Hematopoietic multipotent progenitor cell treated with erythropoietin and hydrocortisone succinate and interleukin-3 and kit ligand, for 6 days (in vitro differentiated cells): ENCODE data around the gene CCDC88C.
A peak's percentile ranks its signal among the peaks of the same experiment; 100 is the strongest.

Experiments used
- DNase-seq: peaks from one replicate; pipeline ENCODE4 v3.0.0-alpha.2; 2015

The CCDC88C gene

DNA sequence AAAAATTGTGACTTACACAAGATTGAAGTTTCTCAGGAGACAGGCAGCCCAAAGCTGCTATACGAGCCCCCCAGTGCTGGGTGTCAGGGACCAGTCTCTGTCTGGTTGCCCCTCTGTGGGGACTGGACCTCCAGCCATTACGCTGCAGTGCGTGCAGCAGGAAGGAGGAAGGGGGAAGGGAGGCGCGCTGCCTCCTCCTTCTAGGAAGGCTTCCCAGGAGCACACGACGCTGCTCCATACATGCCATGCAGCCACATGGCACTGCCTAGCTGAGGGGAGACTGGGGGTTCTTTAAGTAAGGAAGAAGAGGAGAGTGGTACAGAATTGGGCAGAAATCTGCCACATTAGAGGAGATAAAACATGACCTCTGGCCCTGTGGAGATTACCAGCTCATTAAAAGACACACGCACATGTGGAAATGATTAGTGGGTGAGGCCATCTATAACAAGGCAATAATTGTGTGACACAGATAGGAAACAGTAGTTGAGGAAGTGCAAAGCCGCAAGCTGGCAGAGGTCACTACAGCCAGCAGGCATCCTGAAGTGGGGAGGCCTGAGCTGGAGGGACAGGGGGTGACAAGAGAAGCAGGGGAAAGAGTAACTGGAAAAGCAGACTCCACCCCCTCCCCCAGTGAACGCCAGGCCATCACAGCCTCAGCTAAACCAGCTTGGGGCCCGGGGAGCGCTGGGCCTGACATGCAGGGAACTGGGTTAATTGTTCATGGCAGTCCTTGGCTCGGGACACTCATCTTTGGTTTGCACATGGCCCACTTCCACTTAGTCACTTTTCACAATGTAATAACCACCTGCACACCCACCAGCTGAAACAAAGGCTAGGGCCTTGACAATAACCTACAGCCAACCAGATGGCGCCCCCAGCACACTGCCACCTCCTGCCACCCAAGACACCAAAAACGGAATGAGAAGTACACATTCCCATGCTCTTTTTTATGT is 39.6 kb downstream of the CCDC88C start:
- DNase-seq, result peak; percentile 75

DNA sequence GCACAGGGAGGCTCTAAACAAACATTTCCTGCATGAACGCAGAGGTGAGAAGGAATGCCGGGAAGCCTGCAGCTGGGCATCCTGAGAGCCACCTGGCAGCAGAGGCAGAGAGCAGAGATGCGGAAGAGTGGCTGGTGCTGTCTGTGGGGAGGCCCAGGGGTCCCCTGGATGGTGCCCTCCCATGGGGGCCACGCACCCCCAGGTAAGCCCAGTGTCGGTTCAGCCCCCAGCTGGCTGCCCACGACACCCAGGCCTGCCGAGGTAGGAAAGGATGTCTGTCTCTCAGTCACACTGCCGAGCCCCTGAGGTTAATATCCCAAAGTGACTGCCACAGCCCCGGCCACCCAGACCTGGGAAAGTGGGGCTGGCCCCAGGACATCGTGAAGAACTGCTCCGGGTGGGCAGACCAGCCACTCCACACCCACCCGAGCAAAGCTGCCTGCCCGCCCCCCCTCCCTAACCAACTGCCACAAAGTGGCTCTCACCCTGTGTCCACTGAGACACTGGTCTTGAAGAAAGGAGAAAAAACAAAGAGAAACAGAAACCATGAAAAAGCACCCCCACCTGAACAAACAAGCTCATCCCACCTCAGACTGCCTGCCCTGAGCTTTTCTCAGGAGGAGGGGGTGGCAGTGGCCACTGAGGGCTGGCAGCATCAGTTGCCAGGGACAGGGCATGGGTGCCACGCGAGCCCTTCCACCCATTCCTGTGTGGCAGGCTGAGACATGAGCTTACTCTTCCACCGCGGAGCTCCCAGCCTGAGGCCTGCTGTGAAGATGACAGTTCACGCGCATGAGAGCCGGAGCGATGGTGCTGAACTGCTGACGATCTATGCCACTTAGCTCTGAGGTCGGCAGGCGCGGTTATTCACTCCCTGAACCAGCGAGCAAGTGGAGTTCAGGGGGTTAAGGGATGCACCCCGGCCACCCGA is 40.8 kb downstream of the CCDC88C start:
- DNase-seq, result no peak

DNA sequence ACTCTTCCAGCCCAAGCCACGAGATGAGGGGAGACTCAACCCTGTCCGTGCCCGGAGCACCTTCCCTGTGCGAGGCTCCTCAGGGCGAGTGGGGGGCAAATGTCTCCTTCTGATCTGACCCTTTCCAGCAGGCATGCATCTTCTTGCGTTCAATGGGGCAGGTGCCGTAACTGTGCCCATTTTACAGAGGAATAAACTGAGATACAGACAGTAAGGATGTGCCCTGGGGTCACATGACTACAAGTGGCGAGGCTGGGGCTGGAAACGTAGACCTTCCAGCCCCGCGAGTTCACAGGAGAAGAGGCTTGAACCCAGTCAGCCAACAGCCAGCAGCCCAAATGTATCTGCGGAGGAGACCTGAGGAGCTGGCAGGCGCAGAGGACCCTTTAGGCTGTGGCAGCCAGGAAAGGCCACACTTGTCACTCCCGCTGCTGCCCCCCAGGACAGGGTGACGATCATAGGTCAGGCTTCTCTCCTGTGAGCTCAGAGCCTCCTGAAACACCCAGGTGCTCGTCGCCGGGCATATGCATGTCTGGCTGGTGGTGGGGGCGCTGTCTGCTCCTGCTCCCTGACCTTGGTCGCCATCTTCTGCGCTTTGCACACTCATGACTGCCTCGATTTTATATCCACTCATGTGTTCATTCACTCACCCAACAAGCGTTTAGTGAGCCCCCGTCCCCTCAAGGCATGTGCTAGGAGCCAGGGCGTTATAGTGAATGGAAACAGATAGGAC is 41.7 kb downstream of the CCDC88C start:
- DNase-seq, result no peak

DNA sequence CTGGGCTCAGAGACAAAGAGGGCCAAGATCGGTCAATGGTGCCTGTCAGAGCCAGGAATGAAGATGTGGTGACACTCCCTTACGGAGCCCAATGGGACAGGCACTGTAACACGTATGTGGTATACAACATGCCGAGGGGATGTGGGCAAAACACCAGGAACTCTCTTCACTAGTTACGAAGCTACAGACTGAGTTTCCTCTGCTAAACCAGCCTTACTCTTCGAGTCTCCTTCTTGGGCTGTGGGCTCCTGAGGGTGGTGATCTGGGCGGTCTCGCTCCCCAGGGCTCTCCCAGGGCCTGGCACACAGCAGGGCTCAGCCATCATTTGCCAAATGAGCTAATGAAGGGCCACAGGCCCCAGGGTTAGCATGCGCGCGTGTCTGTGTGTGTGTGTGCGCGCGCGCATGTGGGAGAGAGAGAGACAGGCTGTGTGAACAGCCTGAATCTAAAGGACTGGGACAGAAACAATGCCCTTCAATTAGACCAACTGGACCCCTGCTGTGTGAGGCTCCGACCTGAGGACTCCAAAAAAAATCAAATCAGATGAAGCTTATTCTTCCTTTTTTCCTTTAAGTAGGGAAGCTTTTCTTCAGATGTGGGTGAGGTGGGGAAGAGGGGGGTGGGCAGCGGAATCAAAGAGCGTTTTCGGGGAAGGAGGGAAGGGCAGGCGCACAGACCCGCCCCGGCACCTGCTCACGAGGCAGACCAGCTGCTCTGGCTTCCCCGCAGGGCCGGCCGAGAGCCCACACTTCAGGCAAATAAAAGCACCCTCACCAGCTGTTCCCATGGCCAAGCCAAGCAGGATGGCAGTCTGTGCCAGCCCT is 42.5 kb downstream of the CCDC88C start:
- no peak for DNase-seq

DNA sequence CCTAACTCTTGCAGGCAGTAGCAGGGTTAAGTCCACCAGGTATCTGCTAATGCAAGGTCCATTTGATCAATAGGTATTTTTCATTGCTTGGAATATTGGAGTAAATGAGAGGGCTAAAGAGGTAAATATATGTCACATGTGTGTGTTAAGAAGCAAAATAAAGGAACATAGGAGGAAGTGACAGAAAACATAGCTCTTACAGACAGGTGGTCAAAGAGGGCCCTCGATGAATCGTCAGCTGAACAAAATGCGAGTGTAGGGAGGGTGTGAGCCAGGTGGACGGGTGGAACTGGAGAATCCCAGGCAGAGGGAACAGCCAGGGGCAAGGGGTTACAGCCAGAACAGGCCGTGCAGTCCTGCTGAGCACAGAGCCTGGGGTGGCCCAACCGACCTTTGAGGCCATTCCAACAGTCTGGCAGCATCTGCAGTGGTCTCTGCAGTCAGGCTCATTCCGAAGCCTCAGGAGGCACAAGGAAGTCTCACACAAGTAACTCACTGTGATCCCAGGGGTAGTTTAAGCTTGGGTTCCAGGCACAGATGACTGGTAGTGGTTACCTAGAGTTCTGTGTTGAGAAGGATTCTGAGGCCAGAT is 43.2 kb downstream of the CCDC88C start:
- DNase-seq, result no peak

DNA sequence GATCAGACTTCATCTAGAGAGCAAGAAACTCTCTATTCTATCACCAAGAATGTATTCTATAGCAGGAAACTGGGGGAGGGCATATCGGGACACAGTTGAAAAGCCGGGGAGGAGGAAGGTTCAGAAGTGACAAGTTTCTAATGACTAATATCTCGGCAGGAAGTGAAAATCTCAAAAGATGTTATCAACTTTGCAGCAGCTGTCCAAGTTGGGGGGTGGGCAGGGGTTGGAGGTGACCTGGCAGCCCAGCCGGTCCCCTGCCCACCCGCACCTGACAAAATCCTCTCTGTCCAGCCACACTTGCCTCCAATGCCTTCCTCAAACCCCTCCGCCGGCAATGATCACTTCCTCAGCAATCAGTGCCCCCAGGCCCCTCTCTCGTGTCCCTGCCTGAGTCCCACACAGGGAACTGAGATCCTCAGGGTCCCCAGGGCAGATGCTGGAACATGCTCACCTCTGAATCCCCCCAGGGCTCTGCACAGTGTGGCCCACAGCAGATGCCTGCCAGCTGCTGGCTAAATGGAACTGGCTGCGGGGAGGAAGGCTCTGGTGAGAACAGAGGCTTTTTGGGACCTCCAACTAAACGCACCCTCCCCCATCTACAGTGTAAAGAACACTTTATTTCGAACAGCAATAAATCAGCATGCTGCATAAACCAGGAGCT is 43.9 kb downstream of the CCDC88C start:
- DNase-seq, result peak; percentile 51

DNA sequence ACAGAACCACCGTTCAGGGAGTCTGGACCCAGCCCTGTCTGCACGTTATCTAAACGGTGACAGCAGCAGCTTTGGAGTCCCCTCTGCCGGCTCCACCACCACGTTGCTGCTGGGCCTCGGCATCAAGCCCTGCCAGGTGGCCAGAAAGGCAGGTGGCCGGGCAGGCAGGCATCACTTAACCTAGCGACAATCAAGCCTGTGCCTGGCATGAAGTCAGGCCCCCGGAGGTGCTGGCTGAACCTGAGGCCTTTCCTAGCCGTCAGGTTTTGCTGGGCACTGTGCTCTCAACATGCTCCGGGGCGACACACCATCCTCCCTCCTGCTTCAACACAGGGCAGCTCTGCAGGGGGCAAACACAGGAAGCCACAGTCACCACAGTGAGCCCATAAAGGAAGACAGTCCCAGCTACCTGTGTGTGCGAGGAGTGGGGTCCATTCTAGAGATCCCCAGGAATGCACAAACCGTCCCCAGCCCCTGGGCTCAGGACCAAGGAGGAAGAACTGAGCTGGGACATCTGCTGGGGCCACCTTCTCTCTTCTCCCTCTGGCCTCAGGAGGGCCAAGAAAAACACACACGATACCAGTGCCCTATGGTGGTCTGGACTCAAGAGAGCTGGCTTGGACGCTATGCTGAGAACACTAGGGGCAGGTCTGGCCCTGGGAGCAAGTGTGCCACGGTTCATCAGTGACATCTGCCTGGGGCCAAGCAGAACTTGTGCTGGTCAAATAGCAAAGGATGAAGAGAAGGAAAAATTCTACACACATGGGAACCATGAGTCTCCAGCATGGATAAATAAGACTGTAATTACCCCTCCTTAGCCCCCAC is 44.7 kb downstream of the CCDC88C start:
- peak; percentile 86 for DNase-seq

DNA sequence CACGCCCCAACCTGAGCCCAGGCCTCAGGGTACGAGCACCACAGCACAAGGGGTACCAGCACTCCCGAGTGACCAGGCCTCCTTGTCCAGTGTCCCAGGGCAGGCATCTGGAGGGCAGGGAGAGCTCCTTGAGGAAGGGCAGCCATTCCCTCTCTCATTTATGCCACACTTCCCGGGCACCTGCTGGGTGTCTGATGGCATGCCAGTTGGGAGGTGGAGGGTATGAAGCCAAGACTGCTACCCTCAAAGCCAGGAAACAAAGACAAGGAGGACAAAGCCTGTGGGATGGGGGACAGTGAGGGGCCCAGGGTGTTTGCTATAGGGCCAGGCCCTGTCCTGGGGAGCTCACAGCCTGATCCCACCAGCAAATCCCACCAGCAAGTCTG is 45.6 kb downstream of the CCDC88C start:
- no peak for DNase-seq

DNA sequence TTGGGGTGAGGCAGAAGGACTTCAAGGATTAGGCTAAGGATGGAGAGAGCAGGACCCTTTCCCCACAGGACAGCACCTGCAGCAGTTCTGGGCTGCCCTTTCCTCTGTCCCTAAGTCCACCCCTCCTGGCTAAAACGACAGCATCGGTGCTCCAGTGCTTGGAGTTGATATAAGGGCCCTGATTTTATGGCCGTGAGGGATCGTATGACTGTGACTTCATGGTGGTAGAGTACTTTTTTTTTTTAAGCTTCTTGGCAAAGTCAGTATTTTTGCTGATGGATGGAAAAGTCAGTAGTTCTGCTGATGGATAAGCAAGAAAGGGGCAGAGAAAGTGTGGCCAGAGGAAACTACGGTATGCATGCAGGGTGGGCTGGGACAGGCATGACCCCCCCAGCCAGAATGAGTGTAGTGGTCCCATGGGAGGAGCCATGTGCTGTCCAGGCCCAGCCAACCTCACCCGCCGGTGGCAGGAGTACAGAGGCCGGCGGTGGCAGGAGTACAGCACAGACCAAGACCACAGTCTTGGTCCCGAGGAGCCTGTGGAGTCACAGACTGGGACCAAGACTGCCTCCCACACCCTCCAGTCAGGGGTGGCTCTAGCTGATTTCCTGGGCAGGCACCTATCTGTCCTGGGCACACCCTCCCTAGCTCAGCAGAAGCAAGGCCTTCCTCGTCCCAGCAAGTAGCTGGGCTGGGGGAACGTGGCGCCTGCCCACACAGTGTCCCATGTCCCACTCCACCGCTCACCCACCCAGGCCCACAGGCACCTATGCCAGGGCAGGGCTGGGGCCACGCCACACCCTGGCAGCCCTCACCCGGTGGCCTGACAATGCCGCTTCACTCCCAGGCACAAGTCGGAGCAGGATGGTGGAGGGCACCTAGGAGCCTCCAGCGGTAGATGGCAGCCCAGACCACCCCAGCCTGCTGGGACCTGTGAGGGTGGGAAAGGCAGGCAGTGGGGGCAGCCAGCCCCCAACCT is 46.3 kb downstream of the CCDC88C start:
- DNase-seq, result peak; percentile 90

DNA sequence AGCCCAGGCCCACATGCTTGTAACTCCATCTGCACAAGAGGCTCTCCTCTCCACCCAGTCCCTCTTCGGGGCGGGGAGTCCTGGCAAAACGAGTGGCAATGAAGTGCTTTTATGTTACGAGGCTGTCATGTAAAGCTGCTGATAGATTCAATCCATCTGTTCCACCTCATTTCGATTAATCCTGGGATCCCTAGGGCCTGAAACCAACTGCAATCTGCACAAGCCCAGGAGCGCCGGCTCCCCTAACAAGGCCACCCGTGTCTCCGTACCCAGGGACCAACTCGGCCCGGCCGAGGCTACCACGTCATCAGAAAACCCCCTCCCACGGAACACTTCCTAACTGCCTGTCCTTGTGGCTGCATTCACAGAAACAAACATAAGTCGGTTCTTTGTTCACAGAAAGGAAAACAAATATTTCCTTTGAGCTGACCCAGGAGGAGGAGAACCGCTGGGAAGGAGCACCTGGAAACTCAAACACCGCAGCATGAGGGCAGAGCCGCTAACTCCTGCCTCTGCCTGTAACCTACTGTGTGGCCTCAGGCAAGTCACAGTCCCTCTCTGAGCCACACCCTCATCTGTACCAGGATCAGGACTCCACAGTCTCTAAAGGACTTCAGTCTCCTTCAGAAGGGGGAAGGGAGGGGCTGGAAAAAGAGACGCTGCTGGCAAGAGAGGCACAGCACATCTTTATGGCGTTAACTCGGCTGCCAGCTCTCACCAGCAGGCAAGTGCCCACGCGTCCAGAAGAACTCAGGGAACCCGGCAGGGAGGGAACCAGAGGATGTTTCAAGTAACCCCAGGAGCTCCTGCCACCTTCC is 47.8 kb downstream of the CCDC88C start:
- peak; percentile 50 for DNase-seq

DNA sequence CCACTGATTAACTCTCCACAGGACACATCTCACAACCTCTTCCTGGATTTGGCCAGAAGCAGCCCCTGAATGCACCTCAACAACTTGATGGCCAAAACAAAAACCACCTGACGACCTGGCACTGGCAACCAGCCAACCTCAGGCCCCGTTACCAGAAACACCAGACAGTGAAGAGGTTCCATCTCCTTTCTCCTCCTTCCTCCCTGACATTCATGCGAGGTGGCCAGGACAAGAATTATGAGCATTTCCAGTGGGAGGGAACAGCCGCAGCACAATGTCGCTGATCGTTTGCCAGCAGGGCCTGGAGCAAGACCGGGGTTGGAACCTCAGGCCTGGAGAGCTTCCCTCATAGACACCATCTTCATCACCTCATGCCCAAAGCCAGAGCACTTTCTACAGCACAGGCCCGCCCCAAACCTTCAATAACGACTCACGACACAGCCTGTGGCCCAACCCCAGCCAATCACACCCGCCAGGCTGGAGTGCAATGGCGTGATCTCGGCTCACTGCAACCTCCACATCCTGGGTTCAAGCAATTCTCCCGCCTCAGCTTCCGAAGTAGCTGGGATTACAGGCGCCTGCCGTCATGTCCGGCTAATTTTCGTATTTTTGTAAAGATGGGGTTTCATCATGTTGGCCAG is 48.7 kb downstream of the CCDC88C start:
- DNase-seq, result no peak

DNA sequence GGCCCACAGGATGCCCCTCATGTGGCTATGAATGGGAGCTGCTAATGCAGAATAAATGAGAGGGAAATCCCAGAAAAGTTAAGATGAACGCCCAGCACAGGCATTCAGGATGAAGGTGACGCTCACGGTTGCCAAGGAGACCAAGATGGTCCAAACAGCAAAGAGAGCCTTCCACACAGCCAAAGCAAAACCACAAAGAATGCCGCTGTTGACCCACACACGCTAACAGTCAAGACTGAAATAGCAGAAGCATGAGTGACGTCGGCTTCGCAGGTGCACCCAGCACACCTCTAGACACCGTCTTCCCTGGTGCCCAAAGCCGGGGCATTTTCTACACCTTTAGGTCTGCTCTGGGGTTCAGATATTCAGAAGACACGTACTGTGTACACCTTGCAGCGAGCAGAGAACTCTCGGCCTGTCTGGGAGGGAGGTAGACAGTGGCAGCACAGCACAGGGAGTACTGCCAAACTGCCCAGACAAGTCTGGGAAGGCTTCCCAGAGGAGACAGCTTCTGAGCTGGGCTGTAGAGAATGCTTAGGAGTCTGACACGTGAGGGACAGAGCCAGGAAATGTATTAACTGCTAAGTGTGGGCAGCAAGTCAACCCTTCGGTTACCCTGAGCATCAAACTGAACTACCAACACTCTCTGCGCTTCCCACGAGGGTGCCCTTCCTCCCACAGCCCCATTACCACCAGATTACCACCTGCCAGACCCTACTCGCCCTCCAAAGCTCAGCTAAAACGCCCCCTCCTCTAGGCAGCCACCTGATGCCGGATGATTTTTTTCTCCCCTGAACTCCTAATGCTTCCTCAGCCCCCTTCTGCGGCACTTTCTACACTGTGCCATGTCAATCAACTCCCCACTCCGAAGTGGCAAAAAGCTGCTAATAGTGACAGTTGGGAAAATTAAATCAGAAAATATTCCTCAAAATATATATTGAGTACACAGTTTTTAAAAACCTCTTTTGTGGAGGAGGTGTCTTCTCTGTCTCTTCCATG is 50.1 kb downstream of the CCDC88C start:
- peak; percentile 59 for DNase-seq

DNA sequence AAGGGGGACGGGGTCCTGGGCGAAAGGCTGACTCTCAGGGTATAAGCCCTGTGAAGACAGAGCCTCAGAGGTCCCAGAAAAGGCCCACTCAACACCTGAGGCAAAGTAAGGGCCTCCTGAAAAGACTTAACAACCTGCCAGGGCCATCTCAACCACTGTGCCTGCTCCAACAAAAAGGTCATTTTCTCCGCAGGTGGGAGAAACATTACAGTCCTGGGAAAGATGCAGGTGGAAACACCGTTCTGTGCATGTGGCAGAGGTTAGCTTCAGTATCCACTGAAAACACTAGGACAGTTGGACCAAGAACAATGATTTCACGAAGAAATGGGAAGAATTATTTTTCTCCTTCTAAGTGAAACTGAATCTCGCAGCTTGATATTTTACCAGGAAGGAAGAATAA is 50.9 kb downstream of the CCDC88C start:
- DNase-seq, result no peak

DNA sequence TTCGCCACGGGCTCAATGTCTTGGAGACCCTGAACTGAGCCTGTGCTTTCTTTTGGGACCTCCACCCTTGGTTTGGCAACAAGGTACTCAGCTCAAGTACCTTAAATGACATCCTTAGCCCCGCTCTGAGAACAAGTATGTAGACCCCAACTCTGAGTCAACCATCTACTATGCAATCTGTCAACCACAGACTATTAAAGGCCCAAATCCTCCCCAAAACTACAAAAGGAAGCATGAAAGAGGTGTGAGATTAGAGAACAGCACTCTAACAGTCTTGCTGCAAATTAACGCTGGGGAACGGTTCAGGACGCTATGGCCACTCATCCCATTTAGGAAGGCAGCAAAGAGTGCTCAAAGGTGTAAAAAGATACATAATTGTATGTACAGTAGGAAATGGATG is 52.1 kb downstream of the CCDC88C start:
- DNase-seq, result no peak

DNA sequence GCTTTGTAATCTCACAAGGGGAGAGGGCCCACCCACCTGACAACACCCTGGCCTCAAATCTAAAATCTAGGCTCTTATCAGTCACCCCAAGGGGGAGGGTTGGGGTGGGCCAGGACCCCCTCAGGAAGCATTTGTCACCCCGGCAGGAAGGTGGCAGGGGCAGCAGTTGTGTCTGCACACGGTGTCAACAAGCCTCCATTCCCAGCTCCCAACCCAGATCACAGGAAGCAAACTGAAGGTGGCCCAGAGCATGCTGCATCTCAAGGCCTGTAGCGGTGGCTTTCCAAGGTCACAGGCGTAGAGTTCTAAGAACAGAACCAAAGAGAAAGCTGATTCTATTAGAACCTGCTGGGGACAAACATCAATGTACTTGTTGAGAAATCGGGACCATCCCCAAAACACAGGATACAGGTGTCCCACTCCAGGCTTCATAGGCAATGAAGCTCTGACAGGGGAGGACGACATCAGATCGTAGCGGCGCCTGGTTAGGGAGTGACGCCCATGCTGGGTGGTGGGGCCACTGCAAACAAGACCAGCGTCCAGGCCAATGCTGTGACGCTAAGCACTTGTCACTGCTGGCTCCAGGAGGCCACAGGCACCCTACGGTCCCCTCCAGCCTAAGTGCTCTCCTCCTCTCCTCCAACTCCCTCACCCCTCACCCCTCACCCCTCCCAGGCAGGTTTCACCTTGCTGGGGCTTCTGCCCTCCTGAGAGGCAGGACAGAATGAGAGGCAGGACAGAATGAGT is 52.9 kb downstream of the CCDC88C start:
- no peak for DNase-seq
